SK-N-SH treated with all-trans-retinoic acid at 6 μM for 48 hours (cell line): Measurements from ENCODE around the gene ATOX1.

Source experiments
- ATAC-seq: fragments of 200-7000 bp; cut with Tn5 transposase; 3 replicates; pipeline ENCODE4 v1.9.1; 2020; ENCODE audit warnings: mild to moderate bottlenecking, moderate library complexity
- ARNTL ChIP-seq: fragments of 450-650 bp; formaldehyde crosslinking; IDR thresholded peaks from 2 replicates; pipeline ENCODE4 v1.5.0; 2020; ENCODE audit warnings: low read depth, mild to moderate bottlenecking, moderate library complexity, borderline replicate concordance
- BACH2 ChIP-seq: fragments of 250-450 bp; sonication (Bioruptor Pico); IDR thresholded peaks from 2 replicates; pipeline ENCODE4 v1.9.0; 2021; ENCODE audit warnings: mild to moderate bottlenecking, borderline replicate concordance
- CREB5 ChIP-seq: fragments of 250-450 bp; sonication (Bioruptor Pico); IDR thresholded peaks from 2 replicates; pipeline ENCODE4 v1.5.1; 2020; ENCODE audit warnings: low read depth, mild to moderate bottlenecking, moderate library complexity
- CSDC2 ChIP-seq: fragments of 250-450 bp; sonication (Bioruptor Pico); IDR thresholded peaks from 2 replicates; pipeline ENCODE4 v1.5.0; 2020; ENCODE audit warnings: mild to moderate bottlenecking, moderate library complexity
- CSRNP3 ChIP-seq: fragments of 250-450 bp; sonication (Bioruptor Pico); IDR thresholded peaks from 2 replicates; pipeline ENCODE4 v1.5.1; 2021; ENCODE audit warnings: mild to moderate bottlenecking, moderate library complexity
- ESRRG ChIP-seq: fragments of 250-450 bp; sonication (Bioruptor Pico); IDR thresholded peaks from 2 replicates; pipeline ENCODE4 v1.6.1; 2021; ENCODE audit warnings: mild to moderate bottlenecking
- GLIS3 ChIP-seq: fragments of 250-450 bp; sonication (Bioruptor Pico); IDR thresholded peaks from 2 replicates; pipeline ENCODE4 v1.5.0; 2020; ENCODE audit warnings: mild to moderate bottlenecking, moderate library complexity
- ISL1 ChIP-seq: fragments of 250-450 bp; sonication (Bioruptor Pico); IDR thresholded peaks from 2 replicates; pipeline ENCODE4 v2.1.2; 2022; ENCODE audit warnings: mild to moderate bottlenecking, moderate library complexity
- OSR1 ChIP-seq: fragments of 250-450 bp; sonication (Bioruptor Pico); IDR thresholded peaks from 2 replicates; pipeline ENCODE4 v1.8.0; 2022; ENCODE audit warnings: moderate library complexity, mild to moderate bottlenecking, inconsistent platforms
- PATZ1 ChIP-seq: fragments of 250-450 bp; sonication (Bioruptor Pico); IDR thresholded peaks from 2 replicates; pipeline ENCODE4 v1.8.0; 2020; ENCODE audit warnings: mild to moderate bottlenecking, moderate library complexity, borderline replicate concordance
- PPARA ChIP-seq: fragments of 250-450 bp; sonication (Bioruptor Pico); IDR thresholded peaks from 2 replicates; pipeline ENCODE4 v1.5.0; 2020; ENCODE audit warnings: mild to moderate bottlenecking, borderline replicate concordance
- RARB ChIP-seq: fragments of 250-450 bp; sonication (Bioruptor Pico); IDR thresholded peaks from 2 replicates; pipeline ENCODE4 v1.8.0; 2021; ENCODE audit warnings: mild to moderate bottlenecking, moderate library complexity
- SNAI2 ChIP-seq: fragments of 250-450 bp; sonication (Bioruptor Pico); IDR thresholded peaks from 2 replicates; pipeline ENCODE4 v1.5.0; 2020; ENCODE audit warnings: mild to moderate bottlenecking, moderate library complexity
- TCF4 ChIP-seq: fragments of 250-450 bp; sonication (Bioruptor Pico); IDR thresholded peaks from 2 replicates; pipeline ENCODE4 v1.8.0; 2021; ENCODE audit warnings: mild to moderate bottlenecking, moderate library complexity, borderline replicate concordance
- ZC3H10 ChIP-seq: fragments of 250-450 bp; sonication (Bioruptor Pico); IDR thresholded peaks from 2 replicates; pipeline ENCODE4 v1.5.1; 2021; ENCODE audit warnings: mild to moderate bottlenecking, moderate library complexity
- ZFP3 ChIP-seq: fragments of 250-450 bp; sonication (Bioruptor Pico); IDR thresholded peaks from 2 replicates; pipeline ENCODE4 v1.5.0; 2020; ENCODE audit warnings: mild to moderate bottlenecking, moderate library complexity
- ZFP30 ChIP-seq: fragments of 450-650 bp; formaldehyde crosslinking; IDR thresholded peaks from 2 replicates; pipeline ENCODE4 v1.5.0; 2022; ENCODE audit warnings: mild to moderate bottlenecking, moderate library complexity
- ZNF565 ChIP-seq: fragments of 450-650 bp; formaldehyde crosslinking; conservative IDR thresholded peaks from 2 replicates; pipeline ENCODE4 v1.5.0; 2020; ENCODE audit warnings: low read depth, mild to moderate bottlenecking, moderate library complexity
- ZNF8 ChIP-seq: fragments of 450-650 bp; formaldehyde crosslinking; IDR thresholded peaks from 2 replicates; pipeline ENCODE4 v1.5.0; 2020; ENCODE audit warnings: mild to moderate bottlenecking, moderate library complexity
- TF ChIP-seq, protein P1 (sequence below): fragments of 250-450 bp; sonication (Bioruptor Pico); IDR thresholded peaks from 2 replicates; pipeline ENCODE4 v1.5.0; 2020; ENCODE audit warnings: mild to moderate bottlenecking, moderate library complexity
- TF ChIP-seq, protein P2 (sequence below): fragments of 250-450 bp; sonication (Bioruptor Pico); IDR thresholded peaks from 2 replicates; pipeline ENCODE4 v1.8.0; 2021; ENCODE audit warnings: low read depth, mild to moderate bottlenecking, moderate library complexity, borderline replicate concordance

Gene ATOX1

DNA sequence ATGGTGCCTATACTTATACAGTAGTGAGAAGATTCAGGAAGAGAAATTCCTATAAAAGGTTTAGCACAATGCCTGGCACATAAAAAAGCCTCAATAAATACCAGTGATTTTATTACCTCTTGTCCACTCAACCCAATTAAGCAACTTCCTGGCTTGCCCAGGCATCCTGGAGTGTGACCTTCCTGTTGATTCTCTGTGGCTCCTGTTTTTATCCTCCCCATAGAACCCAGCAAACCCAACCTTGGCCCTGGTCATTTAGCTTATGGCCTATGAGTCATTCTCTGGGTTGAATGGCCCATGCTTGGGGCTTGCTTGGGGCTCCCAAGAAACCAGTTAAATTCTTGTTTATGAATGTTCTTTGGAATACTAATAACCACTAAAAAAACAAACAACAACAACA, 50.3 kb downstream of the ATOX1 start:
- no peak for ATAC-seq
- TF ChIP-seq BACH2 (CRISPR knock-in tag), result no peak
- no peak for TF ChIP-seq OSR1 (CRISPR knock-in tag)
- TF ChIP-seq ZFP30 (CRISPR knock-in tag), result no peak
- TF ChIP-seq PATZ1 (CRISPR knock-in tag), result no peak
- TF ChIP-seq ISL1 (CRISPR knock-in tag), result no peak
- TF ChIP-seq ZC3H10 (CRISPR knock-in tag), result no peak
- TF ChIP-seq CREB5, result no peak
- TF ChIP-seq CSDC2 (CRISPR knock-in tag), result no peak
- no peak for TF ChIP-seq SNAI2
- no peak for TF ChIP-seq ARNTL (CRISPR knock-in tag)
- TF ChIP-seq ZFP3 (CRISPR knock-in tag), result no peak
- TF ChIP-seq ZNF565, result no peak
- no peak for TF ChIP-seq ZNF8 (CRISPR knock-in tag)
- no peak for TF ChIP-seq CSRNP3
- no peak for TF ChIP-seq TCF4
- no peak for TF ChIP-seq GLIS3 (CRISPR knock-in tag)
- TF ChIP-seq, protein P1, sequence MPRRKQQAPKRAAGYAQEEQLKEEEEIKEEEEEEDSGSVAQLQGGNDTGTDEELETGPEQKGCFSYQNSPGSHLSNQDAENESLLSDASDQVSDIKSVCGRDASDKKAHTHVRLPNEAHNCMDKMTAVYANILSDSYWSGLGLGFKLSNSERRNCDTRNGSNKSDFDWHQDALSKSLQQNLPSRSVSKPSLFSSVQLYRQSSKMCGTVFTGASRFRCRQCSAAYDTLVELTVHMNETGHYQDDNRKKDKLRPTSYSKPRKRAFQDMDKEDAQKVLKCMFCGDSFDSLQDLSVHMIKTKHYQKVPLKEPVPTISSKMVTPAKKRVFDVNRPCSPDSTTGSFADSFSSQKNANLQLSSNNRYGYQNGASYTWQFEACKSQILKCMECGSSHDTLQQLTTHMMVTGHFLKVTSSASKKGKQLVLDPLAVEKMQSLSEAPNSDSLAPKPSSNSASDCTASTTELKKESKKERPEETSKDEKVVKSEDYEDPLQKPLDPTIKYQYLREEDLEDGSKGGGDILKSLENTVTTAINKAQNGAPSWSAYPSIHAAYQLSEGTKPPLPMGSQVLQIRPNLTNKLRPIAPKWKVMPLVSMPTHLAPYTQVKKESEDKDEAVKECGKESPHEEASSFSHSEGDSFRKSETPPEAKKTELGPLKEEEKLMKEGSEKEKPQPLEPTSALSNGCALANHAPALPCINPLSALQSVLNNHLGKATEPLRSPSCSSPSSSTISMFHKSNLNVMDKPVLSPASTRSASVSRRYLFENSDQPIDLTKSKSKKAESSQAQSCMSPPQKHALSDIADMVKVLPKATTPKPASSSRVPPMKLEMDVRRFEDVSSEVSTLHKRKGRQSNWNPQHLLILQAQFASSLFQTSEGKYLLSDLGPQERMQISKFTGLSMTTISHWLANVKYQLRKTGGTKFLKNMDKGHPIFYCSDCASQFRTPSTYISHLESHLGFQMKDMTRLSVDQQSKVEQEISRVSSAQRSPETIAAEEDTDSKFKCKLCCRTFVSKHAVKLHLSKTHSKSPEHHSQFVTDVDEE (CRISPR knock-in tag), result no peak

GRCh38 chr5:151707567-151707966, 50.9 kb downstream of the ATOX1 start:
- no peak for ATAC-seq
- TF ChIP-seq BACH2 (CRISPR knock-in tag) (no peak), ISL1 (CRISPR knock-in tag) (no peak), PPARA (CRISPR knock-in tag) (no peak), CREB5 (no peak), PATZ1 (CRISPR knock-in tag) (no peak), ZNF565 (no peak), ZFP3 (CRISPR knock-in tag) (no peak), OSR1 (CRISPR knock-in tag) (no peak), ZNF8 (CRISPR knock-in tag) (no peak), GLIS3 (CRISPR knock-in tag) (no peak), ESRRG (CRISPR knock-in tag) (no peak), TCF4 (no peak), CSDC2 (CRISPR knock-in tag) (no peak), RARB (CRISPR knock-in tag) (no peak)
- TF ChIP-seq, protein P2, sequence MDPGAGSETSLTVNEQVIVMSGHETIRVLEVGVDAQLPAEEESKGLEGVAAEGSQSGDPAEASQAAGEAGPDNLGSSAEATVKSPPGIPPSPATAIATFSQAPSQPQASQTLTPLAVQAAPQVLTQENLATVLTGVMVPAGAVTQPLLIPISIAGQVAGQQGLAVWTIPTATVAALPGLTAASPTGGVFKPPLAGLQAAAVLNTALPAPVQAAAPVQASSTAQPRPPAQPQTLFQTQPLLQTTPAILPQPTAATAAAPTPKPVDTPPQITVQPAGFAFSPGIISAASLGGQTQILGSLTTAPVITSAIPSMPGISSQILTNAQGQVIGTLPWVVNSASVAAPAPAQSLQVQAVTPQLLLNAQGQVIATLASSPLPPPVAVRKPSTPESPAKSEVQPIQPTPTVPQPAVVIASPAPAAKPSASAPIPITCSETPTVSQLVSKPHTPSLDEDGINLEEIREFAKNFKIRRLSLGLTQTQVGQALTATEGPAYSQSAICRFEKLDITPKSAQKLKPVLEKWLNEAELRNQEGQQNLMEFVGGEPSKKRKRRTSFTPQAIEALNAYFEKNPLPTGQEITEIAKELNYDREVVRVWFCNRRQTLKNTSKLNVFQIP (CRISPR knock-in tag), result no peak
